ENCODE results near the gene MRPL21.
A peak's percentile ranks its signal among the peaks of the same experiment; 100 is the strongest.

The MRPL21 gene

DNA sequence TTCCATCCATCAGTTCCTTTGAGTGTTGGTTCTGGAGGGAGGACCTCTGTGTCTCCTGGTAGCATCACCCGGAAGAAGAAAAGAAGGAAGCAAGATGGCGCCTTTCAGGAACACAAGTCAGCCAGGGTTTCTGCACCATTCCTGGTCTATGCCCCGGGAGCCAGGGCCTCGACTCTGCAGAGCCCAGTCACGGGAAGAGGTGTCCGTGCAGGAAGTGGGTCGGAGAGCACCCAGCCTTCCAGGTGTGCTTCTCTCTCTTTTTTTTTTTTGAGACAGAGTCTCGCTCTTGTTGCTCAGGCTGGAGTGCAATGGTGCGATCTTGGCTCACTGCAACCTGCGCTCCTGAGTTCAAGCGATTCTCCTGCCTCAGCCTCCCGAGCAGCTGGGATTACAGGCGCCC lies 21.2 kb downstream of the MRPL21 start:
- Histone ChIP-seq H3K27ac (no peak overlapping the region), H3K4me3 (no peak overlapping the region)
- TF ChIP-seq, protein P1, sequence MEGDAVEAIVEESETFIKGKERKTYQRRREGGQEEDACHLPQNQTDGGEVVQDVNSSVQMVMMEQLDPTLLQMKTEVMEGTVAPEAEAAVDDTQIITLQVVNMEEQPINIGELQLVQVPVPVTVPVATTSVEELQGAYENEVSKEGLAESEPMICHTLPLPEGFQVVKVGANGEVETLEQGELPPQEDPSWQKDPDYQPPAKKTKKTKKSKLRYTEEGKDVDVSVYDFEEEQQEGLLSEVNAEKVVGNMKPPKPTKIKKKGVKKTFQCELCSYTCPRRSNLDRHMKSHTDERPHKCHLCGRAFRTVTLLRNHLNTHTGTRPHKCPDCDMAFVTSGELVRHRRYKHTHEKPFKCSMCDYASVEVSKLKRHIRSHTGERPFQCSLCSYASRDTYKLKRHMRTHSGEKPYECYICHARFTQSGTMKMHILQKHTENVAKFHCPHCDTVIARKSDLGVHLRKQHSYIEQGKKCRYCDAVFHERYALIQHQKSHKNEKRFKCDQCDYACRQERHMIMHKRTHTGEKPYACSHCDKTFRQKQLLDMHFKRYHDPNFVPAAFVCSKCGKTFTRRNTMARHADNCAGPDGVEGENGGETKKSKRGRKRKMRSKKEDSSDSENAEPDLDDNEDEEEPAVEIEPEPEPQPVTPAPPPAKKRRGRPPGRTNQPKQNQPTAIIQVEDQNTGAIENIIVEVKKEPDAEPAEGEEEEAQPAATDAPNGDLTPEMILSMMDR (IDR thresholded peaks at IDR 0.05), result no peak
- no peak for DNase-seq (ENCODE audit: low spot score)

DNA sequence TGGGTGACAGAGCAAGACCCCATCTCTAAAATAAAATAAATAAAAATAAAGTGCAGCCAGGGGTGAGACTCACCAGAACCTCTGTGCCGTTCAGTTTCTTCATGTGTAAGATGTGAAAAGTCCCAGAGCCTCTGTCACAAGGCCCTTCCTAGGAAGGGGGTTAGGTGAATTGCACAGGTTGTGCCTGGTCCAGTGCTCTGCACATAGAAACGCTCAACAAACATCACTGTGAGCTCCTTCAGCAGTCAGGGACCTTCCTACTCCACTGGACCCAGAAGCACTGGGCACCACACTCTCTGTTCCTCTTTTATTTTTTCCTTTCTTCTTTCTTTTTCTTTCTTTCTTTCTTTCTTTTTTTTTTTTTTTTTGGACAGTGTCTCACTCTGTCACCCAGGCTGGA lies 22.3 kb downstream of the MRPL21 start:
- TF ChIP-seq, protein P1 (IDR thresholded peaks at IDR 0.05), result no peak
- Histone ChIP-seq H3K4me3 (no peak overlapping the region), H3K27ac (no peak overlapping the region)
- DNase-seq (ENCODE audit: low spot score), result no peak

DNA sequence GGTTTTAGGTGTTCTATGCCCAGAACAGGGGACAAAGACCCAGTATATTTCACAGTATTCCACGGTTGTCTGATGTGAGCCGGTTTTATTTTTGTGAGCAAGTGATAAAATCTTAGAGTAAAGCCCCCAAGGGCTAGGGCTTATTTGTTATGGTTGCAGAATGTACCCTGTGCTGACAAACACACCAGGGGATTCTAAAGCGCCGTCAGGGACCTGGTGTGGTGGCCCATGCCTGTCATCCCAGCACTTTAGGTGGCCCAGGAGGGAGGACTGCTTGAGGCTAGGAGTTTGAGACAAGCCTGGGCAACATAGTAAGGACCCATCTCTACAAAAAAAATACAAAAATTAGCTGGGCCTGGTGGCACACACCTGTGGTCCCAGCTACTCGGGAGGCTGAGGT lies 22.8 kb downstream of the MRPL21 start:
- H3K4me3 ChIP-seq, result no peak overlapping the region
- DNase-seq (ENCODE audit: low spot score), result no peak
- TF ChIP-seq, protein P1 (IDR thresholded peaks at IDR 0.05), result no peak
- no peak overlapping the region for H3K27ac ChIP-seq

DNA sequence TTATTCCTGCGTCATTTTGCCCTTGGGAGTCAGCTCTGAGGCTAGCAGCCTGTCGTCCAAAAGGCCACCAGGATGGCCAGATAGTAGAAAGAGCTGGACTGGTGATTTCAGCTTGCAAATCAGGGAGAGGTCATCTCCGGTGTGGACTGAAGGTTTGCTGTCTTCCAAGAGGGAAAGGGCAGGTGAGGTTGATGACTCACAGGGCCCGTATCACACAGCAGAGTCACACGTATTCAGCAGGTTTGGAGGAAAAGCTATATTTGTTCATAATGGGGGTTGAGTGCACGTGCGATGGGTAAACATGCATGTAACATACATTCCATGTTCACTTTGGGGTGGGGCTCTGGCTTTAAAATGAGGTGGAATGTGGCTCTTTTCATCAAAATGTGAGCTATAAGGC lies 25.6 kb downstream of the MRPL21 start:
- TF ChIP-seq, protein P1 (IDR thresholded peaks at IDR 0.05), result no peak
- no peak overlapping the region for H3K4me3 ChIP-seq
- DNase-seq (ENCODE audit: low spot score), result no peak
- H3K27ac ChIP-seq, result no peak overlapping the region

DNA sequence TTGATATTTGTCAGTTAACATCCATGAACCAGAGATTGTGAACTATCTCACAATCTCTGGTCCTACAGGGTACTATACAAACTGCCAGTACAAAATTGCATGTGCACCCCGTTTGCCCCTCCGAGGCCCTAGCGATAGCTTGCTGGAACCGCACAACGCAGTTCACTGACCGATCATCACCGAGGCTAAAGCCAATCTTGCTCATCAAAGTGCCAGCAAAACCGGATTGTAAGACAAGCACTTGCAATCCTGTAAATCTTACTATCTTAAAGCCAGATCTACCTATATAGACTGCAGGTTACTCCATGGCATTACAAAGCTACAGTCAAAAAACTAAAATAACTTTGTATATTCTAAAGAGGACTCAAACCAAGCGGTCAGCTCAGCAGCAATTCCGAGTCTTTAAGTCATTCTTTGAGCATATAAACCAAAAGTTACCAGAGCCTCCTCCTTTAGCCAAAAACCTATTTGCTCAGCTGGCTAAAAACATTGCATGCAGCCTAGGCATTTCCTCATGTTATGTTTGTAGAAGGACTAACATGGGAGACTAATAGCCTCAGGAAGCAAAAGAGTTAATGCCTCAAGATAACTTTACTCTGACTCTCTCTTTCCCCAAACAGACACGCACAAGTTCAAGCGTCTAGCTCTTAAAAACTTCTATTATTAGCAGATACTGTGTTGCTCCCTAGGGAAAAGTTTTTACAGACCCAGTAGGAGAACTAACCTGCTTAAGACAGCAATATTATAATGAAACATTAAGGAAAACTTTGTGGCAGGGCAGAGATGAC lies 31.2 kb downstream of the MRPL21 start:
- Histone ChIP-seq H3K27ac (peak overlapping the region in 1 of 2 donors; percentile 38), H3K4me3 (peak overlapping the region; percentile 3)
- no peak for DNase-seq (ENCODE audit: low spot score)
- TF ChIP-seq, protein P1 (IDR thresholded peaks at IDR 0.05), result no peak

DNA sequence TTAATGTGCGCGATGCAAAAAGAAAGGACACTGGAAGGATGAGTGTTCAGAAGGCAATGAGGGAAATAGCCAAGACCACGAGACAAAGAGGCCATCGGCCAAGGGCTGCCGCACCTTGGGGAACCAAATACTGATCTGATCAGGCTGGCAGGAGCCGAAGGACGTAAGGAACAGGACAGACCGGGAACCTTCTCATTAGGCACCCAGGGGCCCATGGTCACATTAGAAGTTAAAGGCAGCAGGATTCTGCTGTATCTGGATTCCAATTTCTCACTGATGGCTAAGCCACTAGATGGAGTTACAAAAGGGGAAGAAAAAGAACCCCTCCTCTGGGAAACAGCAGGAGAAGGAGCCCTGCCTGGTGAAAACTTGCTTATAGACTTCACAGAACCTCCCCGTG lies 33.2 kb downstream of the MRPL21 start:
- no peak for DNase-seq (ENCODE audit: low spot score)
- Histone ChIP-seq H3K27ac (peak overlapping the region in 1 of 2 donors; percentile 40), H3K4me3 (peak overlapping the region; percentile 64)
- TF ChIP-seq, protein P1 (IDR thresholded peaks at IDR 0.05), result no peak

DNA sequence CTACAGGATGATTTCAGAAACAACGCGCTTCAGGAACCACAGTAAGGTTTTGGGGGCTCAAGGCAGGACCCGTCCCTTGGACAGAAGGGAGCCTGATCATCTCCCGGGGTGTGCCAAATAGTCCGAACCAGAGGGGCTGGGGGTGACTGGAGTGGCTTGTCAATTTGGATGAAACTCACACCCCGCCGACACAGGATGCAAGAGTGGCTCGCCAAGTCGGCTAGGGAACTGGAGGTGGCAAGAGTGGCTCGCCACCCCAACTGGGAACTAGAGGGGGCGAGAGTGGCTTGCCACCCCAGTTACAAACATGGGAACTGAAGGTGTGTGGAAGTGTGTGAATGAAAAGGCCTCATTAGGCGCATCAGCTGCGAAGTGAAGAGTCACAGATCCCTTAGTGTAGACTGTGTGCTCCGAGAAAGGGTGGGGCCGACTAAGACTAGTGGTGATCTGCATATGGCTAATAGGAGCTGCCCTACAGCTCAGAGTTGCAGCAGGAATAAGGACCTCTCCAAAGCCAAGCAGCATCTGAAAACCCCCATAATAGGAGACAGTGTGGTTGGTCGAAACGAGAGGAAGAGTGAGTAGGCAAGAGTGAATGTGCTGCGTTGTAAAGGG lies 35.3 kb downstream of the MRPL21 start:
- no peak overlapping the region for H3K27ac ChIP-seq
- H3K4me3 ChIP-seq, result no peak overlapping the region
- DNase-seq (ENCODE audit: low spot score), result no peak
- TF ChIP-seq, protein P1 (IDR thresholded peaks at IDR 0.05), result no peak

All from coronary artery (tissue), 2 donors.